GM18858 (cell line): ENCODE measurements around the gene PCDH1.
"Not testable (repeated sequence)": the region's sequence is repeated elsewhere in the genome, so short reads cannot be mapped to it uniquely, and the experiment has no call there.

Experiments used
- ATAC-seq: cut with Tn5 transposase; IDR thresholded peaks from one replicate; pipeline ENCODE4 v1.9.1; 2021; ENCODE audit not compliant: unreplicated experiment

PCDH1 gene

DNA sequence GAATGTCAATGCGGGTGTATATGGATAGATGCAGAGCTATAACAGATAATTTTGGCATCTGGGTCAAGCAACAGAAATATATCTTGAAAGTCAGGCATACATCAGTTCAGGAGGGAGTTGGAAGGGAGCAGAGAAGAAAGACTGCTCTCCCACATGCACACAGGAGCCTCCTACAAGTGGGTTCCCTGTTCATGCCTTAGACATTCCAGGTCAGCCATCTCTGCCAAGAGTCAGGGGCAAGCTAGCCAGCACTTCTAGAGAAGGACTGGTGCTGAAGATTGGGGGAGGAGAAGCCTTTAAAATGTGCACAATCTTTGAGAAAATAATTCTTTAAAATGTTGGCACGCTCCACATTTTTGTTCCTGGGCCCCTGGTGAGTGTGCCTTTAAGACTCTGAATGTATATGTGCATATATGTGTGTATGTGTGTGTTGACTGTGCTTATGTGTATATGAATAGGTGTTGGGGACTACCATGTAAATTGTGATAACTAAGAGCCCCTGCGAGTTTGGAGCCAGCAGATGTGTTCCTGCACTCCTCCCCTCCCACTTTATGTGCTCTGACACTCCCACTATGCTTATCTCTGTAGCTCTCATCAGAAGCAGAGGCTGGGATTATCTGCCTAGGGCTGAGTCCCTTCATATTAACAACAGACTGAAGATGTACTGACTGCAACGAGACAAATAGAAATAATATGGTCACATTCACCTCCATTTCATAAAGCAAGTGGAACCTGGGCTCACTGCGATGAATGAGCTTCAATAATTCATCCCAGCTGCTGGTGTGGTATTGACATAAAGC is 24.0 kb upstream of the PCDH1 start:
- no peak for ATAC-seq

- no peak for ATAC-seq
Observed at GRCh38 chr5:141898448-141899049, 20.3 kb upstream of the PCDH1 start.

- no peak for ATAC-seq
Observed at GRCh38 chr5:141897425-141897824, 19.2 kb upstream of the PCDH1 start.

- not testable (repeated sequence) for ATAC-seq
Observed at GRCh38 chr5:141890429-141890828, 12.2 kb upstream of the PCDH1 start.

GRCh38 chr5:141889282-141889871 is 11.2 kb upstream of the PCDH1 start:
- ATAC-seq, result no peak

DNA sequence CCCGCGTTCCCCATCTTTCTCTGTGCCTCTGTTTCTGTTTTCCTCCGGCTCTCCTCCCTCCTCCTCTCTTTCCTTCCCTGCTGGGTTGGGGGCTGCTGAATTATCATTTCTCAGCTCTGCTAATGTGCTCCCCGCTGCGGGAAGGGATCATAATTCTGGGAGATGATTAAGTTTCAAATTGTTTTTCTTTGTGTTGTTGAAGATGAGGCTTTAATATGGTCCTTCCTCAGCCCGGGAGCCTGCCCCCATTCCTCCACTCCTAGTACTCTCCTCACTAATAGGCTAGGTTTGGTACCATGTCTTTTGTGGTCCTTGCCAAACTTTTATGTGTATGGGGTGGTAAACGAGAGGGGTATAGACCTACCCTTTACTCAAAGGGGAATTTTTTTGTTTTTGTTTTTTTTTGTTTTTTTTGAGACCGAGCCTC is 5.7 kb upstream of the PCDH1 start:
- ATAC-seq, result no peak

DNA sequence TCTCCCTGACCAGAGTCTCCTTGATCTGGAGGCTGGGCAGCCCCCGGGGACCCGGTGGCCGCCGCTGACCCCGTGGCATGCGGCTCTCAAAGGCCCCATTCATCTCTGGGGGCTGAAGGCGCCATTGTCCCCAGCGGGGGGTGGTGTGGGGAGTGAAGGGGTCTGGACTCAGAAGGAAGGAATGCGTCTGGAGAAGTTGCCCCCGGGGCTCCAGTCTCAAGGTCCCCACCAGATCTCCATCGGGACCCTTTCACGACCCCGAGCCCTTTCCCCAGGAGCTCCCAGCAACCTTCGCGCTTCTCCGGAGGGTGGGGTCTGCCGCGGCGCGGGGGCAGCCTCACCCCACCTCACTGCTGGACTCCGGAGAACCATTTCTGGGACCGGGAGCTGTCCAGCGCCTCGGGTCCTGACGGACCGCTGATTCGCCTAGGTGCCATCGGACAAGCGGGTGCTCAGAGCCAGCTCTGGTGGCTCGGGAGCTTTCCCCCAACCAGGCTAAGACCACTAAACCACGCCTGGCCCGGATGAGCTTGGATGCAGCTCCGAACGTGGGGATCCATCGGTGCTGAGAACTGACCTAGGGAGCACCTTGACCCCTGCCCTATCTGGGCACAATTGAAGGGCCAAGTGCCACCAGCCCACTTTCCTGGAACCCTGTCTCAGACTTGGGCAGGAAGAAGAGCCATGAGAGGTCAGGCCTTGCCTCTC is 5.1 kb upstream of the PCDH1 start:
- ATAC-seq, result no peak

DNA sequence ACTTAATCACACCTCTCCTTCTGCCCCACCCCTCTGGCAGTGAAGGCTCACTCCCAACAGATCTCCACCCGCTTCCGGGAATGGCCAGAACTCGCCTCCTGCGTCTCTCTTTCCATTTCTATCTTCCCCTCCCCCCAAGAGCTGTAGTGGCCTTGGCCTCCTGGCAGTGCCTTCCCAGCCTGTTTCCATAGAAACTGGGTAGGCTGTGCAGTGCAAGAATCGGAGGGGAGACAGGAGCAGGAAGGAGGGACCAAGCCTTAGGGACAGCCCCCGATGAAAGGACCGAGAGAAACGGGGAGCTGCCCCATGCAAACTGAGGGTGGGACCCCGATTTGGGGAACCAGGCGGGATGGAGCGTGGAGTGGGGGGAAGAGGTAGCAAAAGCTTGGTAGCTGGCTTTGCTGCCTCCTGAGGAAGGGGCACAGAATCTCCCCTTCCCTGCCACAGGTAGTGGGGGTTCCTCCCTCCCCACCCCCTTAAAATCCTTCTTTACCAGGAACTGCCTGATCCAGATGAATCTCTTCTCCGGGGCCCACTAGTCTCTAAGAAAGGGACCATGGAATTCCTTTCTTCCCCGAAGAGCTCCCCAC is 4.5 kb upstream of the PCDH1 start:
- ATAC-seq, result no peak

DNA sequence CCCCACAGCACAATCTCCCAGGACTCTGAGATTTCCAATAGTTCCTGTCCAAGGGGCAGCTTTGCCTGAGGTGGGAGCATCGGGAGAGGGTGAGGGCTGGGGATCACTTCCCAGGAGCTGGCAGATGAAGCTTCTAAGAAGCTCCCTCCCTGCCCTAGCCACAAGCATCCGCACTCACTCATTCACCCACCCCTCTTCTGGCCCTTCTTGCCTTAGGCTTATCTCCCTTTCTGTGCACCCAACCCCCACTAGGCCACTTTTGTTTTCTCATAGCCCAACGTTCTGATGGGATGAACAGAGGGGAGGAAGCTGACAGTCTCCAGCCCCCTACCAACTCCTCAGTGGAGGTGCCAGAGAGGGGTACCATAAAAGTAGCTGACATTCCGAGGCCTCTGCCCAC is 3.7 kb upstream of the PCDH1 start:
- no peak for ATAC-seq

DNA sequence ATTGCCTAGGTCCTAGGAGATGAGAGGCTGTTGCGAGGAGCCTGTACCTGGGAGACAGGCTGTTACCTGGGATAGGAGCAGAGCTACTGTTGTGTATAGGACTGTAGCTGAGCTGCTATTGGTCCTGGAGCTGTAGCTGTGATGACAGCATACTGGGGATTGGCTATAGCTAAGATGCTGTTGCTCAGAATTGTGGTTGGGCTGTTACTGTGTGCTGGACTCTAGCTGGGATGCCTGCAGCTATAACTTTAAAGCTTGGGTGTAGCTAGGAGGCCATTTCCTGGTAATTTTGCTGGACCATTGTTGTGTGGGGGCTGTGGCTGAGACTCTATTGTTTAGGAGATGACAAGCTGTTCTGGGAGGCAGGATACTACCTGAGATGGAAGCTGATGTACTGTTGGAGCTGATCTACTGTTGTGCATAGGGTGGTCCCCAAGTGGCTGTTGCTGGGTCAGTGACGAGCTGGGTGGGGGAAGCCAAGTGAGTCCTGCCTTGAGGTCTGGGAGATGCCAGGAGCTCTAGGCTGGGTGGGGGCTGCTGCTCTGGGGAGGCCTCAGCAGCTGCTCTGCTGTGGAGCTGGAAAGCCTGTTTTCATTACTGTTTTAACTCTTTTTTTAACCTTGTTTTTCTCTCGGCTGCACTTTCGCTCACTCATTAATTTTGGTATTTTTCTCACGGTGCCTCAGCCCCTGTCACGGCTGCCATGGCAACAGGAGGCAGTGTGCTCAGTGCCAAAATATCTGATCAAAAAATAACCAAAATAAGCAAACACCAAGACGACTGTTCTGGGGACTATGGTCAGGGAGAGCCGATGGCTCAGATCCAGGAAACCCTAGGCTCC is 3.0 kb upstream of the PCDH1 start:
- no peak for ATAC-seq

GRCh38 chr5:141879941-141880738 is 1.9 kb upstream of the PCDH1 start:
- no peak for ATAC-seq

DNA sequence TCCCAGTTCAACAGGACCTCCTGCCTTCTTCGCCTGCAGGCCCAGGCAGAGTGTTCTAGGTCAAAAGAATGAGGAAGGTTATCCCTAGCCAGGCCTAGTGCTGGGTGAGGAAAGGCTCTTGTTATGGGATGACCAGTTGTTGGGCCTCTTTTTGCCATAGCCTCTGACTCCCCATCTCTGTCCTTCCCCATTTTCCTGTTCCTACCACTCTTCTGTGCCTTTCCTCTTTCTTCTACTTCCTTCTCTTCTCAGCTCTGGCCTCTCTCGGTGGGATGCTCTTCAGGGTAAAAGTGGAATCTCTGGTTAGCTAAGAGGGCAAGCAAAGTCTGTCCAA is 1.2 kb upstream of the PCDH1 start:
- ATAC-seq, result no peak

DNA sequence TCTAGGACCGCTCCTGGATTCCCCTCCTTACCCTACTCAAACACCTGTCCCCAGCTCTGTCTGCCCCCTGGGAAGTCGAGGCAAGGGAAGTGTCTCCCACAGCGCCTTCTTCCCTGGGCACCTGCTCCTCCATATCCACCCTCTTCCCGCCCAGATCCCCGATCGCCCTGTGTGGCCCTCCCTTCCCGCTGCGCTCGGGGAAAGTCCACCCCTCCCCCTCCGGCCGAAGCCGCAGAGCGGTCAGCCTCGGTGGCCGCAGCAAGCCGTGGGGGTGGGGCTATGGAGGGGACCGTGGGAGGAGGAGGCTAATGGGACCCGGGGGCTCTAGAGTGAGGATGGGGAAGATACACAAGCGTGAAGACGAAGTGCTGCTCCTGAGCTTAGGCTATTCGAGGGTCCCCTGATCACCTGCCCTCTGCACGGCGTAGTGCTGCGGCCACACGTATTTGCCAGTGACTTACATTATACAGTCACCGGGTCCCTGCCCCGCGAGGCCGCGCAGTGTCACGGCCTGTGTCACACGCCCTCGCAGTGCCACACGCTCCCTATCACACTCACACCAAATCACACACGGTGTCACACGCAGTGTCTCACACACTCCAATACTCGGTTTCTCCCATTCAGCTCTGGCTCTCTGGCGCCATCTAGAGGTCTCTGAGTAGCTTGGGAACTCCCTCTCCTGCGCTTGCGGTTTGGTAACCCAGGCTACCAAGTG is 658 bp upstream of the PCDH1 start:
- ATAC-seq, result peak; percentile 86

DNA sequence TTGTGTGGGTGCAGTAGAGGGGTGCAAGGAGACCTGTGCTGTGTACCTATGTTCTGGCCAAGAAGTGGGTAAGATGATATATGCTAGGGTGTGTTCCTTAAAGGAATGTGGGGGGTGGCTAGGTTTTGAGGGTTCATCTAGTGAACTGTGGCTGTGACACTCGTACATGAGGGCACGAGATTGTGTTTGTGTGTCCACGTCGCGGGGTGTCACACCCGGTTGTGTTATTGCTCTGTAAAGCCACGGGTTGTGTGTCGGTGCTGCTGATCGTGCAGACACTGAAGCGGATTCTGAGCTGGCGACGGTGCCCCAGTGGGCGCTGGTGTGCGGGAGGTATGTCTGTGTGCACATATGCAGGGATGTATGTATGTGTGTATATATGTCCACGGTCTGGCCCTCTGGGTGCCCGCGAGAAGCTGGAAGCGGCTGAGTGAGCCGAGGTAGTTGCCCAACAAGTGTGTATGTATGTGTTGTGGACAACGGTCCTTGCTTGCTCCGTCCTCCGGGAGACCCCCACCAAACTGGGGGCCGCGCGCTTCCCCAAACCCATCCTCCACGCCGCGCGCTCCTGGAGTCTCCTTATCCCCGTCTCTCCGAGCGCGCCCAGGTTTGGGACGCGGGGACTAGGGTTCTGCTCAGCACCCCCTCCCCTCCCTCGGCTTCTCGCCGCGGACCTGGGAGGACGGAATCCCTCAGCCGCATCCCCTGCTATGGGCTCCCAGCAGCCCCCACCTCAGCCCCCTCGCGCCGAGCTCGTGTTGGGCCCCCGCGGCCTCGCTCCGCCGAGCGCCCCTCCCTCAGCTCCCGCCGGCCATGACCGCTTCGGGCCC is 639 bp downstream of the PCDH1 start:
- no peak for ATAC-seq

DNA sequence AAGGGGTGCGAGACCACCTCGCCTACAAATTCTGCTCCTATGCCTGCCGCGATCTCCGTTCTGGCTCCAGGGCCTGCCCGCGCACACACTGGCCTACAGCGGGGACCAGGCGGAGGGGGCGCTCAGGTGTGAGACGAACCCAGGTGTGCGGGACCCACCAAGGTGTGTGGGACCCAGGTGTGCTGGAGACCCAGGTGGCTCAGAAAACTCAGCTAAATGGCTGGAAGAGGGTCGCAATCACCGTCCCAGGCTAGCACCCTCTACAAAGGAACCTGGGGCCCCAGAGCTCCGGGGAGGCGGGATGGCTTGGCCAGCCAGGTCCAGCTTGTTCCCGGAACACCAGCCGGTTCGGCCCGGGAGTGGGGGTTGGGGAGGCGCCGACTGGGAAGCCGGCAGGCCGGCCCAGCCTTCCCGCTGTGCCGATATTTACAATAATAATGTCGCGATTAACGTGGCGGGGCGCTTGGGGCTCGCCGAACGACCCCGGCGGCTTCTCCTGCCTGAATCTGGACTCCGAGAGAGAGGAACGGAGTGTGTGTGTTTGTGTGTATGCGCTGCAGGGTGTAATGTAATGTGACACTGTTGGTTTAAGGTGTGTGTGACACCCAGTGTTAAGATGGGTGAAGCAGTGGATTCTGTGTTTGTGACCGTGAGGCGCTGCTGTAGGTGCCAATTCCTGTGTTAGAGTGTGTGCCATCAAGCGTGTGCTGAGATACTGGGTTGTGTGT is 1.4 kb downstream of the PCDH1 start:
- no peak for ATAC-seq

- no peak for ATAC-seq
Observed at GRCh38 chr5:141875795-141876627, 2.2 kb downstream of the PCDH1 start.
